HG03565 (cell line): ENCODE results near the gene SLIT3.
"Not testable (repeated sequence)": the region's sequence is repeated elsewhere in the genome, so short reads cannot be mapped to it uniquely, and the experiment has no call there.

Experiments used
- ATAC-seq: cut with Tn5 transposase; IDR thresholded peaks from one replicate; pipeline ENCODE4 v1.9.1; 2021; ENCODE audit warnings: mild to moderate bottlenecking, moderate library complexity; ENCODE audit not compliant: unreplicated experiment

The SLIT3 gene

DNA sequence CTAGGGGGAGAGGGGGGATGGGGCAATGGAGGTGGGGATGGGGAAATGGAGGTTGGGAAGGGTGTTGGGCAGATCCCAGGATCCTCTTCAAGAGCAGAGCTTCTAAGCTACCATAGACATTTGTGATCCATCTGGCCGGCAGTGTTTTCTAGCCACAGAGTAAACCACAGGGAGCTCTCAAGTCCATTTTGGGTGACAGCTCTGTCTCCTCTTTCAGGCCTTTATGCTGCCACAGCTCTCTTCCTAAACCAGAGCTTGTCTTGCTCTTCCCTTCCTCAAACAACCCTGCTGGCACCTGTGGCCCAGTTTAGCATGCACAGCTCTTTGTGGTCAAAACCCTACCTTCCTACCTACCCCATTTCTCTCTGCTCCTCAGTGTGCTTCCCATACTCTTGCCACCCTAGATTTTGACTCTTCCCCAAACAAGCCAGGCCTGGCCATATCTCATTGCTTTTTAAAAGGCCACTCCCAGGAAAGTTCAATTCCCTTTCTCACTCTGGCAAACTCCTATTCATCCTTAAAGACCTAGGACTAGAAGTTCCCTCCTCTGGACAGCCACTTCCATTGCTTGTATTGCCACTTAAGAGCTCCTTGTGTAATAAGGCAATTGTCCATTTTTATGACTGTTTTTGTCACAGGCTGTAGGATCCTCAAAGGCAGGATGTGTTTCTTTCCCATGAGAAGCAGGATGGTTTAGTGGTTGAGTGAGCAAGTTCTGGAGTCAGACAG is 637.5 kb downstream of the SLIT3 start:
- no peak for ATAC-seq

DNA sequence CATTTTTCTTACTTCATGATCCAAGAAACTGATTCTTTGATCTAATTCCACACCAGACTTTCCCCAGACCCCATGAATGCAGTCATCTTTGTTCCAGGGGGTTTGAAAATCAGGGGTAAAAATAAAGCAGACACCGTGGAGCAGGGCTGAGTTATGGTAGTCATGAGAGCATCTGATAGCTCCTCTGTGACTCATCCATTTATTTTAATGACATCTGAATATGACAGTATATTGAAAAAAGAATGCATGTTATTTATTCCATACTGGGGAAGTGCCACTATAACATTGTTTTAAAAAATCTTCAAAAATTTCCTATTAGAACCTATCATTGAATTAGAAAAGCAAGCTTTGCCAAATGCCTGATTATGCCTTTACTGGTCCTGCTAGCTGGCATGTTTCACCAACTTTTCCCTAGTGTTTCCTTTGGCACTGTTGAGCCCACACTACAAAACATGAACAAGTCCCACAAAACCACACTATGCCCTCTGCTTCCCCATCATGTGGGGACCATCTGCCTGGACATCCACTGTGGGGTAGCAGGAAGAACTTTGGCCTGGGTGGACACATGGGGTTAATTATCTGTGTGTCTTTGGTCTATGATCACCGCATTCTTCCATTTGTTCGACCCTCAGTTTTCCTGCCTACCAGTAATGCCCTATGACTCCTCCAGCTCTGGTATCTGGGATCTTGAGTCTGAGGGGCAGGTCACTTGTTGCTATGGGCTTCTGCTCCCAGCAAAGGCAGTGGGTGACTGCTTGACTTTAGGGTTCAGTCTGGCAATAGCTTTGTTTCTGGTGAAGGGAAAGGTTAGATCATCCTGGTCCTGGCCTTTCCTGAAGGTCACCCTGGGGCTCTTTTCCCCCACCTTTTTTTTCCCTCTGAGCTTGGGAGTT is 639.1 kb downstream of the SLIT3 start:
- no peak for ATAC-seq

DNA sequence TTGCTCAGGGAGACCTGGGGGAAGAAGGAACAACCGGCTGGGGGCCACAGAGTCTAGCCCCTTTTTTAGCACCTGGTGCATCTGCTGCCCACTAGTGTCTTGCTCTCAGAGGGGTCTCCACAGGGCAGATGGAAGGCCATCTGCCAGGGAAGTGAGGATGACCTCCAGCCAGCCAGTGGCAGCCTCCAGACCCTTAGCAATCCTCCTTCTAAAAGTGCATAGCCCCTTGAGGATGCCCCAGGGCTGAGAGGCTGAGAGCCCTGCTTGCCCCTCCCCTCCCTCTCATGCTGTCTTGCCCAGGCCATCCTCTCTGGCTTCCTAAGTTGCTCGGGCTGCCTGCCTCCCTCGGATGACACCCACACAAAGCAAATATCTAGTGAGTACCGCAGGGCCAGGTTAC is 640.2 kb downstream of the SLIT3 start:
- no peak for ATAC-seq

DNA sequence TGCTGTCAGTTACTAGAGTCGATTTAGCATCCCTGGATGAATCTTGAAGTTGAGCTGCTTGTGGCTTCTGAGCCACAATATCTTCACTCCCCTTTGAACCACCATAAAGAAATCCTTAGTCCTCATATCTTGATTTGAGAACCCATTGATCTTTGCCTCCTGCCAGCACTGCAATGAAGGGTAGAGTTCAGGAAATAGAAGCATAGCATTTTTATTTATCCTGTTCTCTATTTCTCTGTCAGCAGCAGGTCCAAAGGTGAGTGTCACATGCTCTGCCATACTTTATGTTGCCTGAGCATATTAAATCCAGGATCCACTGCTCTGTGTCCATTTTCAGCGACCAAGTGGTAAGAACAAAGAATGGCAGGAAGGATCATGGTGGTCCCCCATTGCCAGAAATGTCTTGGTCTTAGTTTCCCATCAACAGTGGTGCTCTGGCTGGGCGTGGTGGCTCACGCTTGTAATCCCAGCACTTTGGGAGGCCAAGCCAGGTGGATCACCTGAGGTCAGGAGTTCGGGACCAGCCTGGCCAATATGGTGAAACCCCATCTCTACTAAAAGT is 641.6 kb downstream of the SLIT3 start:
- ATAC-seq = no peak

DNA sequence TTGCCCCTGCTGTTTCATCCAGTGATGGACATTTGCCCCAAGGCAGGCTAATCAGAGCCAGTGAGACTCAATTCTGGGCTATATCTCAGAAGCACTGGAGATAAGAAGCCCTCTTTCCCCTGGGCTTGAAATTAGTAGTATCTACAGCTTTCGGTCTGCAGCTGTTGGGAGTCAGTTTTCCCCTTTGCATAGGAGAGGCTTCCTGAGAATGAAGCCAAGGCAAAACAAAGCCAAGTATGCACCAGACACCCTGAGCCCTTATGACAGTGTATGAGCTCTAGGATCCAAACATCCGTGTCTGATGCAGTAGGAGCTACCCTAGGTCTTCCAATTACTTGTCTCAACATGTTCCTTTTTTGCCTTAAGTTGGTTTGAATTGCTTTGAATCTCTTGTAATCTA is 642.5 kb downstream of the SLIT3 start:
- ATAC-seq = no peak

DNA sequence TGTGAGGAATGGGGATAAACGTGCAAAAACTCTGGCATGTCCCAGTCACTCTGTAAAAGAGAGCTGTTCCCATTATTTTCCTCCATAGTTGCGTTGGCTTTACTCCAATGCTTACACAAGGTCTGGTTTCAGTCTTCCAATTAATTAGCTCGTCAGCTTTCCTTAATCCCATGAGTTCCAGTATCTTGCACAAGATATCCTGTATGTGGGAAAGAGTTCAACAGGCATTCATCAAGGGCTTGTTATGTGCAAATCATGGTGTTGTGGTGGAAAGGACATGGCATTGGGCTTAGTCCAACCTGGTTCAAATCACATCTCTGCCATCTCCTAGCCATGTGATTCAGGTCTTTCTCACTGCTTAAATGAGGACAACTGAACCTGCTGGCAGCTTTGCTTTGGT is 644.3 kb downstream of the SLIT3 start:
- no peak for ATAC-seq

DNA sequence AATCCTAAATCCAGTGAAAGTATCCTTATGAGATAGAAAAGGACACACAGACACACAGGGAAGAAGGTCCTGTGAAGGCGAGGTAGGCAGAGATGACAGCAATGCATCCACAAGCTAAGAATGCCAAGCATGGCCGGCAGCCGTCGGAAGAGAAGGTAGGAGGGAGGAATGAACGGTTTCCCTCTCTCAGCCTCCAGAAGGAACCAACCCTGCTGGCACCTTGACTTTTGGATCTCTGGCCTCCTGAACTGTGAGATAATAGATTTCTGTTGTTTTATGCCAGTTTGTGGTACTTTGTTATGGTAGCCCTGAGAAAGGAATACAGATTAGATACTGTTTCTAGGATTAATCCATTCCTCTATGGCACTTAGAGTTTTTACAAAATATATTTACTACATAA is 645.6 kb downstream of the SLIT3 start:
- no peak for ATAC-seq

DNA sequence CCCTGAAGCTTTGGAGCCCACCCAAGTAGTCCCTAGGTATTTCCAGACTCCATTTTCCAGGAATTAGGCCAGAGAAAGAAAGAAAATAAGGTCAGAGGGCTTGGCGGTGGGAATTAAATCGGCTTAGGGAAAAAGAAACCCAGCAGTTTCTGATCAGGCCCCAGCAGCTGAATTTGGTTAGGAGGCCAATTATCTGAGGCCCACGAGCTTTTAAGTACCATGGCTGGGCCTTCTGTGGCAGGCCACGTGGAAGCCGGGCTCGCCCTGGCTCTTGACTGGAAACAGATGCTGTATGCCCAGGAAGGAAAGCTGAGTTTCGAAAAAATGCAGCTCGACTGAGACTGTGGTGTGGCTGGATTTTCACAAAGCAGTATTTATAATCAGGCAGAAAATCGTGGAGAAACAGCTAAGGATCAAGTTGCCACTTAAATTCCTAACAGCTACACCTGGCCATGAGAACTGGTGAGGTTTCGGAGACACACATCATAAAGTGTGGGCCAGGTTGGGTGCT is 646.7 kb downstream of the SLIT3 start:
- no peak for ATAC-seq

DNA sequence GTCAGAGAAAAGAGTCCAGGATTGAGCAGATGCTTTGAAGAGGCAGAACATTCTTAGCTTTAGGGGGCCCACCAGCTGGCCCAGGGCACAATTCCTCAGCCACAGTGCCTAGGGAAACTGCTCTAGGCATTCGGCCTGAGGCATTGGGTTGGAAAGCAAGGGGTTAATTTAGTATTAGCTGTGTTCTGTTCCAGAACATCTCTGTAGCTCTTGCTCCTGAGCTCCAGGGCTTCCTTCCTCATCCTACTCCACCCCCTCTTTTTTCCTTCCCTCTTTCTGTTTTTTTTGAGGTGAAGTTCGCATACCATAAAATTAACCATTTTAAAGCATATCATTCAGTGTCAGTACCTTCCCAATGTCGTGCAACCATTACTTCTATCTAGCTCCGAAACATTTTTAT is 647.3 kb downstream of the SLIT3 start:
- ATAC-seq = no peak

DNA sequence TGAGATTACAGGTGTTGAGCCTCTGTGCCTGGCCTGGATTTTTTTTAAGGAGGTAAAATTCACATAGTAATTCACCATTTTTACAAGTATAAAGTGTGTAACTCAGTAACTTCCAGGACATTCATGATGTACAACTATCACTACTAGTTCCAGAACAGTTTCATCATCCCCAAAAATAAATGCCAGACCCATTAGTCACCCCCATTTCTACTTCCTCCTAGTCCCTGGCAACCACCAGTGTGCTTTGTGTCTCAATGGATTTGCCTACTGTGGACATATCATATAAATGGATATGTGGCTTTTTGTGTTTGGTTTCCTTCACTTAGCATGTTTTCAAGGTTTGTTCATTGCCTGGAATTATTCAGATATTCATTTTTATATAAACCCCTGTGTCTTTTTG is 649.3 kb downstream of the SLIT3 start:
- no peak for ATAC-seq

DNA sequence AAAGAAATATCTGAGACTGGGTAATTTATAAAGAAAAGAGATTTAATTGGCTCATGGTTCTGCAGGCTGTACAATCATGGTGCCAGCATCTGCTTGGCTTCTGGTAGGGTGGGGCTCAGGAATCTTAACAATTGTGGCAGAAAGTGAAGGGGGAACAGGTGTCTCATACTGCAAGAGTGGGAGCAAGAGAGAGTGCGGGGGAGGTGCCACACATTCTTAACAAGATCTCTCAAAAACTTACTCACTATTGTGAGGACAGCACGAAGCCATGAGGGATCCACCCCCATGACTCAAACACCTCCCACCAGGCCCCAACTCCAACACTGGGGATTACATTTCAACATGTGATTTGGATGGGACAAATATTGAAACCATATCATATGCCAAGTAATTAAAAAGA is 651.6 kb downstream of the SLIT3 start:
- no peak for ATAC-seq

DNA sequence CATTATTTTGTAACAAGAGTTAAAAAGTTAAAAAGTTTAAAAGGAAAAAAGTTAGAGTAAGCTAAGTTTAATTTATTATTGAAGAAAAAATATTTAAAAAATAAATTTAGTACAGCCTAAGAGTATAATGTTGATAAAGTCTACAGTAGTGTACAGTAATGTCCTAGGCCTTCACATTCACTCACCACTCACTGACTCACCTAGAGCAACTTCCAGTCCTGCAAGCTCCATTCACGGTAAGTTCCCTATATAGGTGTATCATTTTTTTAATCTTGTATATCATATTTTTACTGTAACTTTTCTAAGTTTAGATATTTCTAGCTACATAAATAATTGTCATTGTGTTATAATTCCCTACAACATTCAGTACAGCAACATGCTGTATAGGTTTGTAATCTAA is 652.4 kb downstream of the SLIT3 start:
- no peak for ATAC-seq

DNA sequence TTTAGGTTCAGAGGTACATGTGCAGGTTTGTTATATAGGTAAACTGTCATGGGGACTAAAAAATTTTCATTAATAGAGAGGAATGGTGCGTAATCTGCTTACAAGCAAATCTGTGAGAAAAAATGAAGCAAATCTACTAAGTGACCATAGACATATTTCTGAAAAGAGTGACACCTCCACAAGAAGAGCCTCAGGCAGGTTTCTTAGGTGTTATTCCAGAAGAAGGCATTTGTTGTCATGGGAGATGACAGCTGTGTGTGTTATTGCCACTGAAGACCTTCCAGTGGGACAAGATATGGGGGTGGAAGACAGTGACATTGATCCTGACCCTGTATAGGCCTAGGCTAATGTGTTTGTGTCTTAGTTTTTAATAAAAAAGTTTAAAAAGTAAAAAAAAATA is 652.9 kb downstream of the SLIT3 start:
- ATAC-seq = no peak

DNA sequence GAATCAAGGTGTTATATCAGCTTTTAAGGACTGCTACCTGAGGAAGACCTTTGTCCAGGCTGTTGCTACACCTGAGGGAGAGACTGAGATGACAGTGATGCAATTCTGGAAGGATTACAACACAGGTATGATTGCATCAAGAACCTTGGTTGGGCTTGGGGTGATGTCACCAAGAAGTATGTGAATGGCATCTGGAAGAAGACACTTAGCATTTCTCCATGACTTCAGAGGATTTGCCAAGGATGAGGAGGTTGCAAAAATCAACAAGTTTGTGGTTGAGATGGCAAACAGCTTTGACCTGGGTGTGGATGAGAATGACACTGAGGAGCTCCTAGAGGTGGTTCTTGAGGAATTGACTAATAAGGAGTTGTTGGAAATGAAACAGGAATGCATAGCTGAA is 653.9 kb downstream of the SLIT3 start:
- ATAC-seq = no peak

DNA sequence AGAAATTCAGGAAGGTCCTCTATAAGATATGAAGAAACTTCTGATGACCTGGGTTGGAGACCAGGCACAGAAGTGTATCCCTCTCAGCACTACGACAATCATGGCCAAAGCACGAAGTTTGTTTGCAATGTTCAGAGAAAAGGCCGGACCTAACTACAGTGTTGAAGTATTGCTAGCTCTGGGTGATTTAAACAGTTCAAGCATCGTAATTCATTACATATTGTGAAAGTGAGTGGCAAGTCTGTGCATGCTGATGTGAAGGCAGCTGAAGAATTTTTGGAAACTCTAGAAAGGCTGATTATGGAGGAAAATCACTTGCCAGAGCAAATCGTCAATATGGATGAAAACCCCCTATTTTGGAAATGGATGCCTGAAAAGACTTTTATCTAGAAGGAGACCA is 654.6 kb downstream of the SLIT3 start:
- ATAC-seq = no peak

DNA sequence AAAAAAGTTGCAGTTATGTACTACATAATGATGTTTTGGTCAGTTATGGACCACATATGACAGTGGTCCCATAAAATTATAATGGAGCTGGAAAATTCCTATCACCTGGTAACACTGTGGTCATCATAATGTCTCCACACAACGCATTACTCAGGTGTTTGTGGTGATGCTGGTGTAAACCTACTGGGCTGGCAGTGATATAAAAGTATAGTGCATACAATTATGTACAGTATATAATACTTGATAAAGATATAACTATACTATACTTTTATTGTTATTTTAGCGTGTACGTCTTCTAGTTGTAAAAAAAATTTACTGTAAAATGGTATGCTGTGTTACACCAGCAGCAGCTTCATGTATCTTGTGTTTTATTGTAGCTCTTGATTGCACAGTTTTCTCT is 655.7 kb downstream of the SLIT3 start:
- ATAC-seq = no peak

DNA sequence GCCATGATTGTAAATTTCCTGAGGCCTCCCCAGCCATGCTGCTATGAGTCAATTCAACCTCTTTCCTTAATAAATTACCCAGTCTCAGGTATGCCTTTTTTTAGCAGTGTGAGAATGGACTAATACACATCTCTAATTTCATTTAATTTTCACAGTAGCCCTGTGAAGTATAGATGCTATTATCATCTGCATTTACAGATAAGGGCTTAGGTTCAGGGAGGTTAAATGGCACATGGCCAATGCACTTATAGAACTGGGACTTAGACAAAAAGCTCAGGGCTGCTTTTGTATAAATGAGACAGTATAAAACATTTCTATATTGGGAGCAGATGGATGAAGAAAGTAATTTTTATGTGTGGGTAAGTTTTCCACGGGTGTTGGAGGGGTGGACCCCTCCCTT is 658.9 kb downstream of the SLIT3 start:
- no peak for ATAC-seq

DNA sequence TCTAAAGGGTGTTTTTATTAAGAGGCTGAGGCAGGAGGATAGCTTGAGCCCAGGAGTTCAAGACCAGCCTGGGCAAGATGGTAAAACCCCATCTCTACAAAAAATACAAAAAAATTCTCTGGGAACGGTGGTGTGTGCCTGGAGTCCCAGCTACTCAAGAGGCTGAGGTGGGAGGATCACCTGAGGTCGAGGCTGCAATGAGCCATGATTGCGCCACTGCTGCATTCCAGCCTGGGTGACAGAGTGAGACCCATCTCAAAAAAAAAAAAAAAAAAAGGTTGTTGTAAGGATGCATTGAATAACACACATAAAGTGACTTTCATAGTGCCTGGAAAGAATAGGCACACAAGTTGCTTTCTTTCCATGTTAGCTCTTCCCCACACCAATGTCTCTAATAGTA is 662.1 kb downstream of the SLIT3 start:
- not testable (repeated sequence) for ATAC-seq

DNA sequence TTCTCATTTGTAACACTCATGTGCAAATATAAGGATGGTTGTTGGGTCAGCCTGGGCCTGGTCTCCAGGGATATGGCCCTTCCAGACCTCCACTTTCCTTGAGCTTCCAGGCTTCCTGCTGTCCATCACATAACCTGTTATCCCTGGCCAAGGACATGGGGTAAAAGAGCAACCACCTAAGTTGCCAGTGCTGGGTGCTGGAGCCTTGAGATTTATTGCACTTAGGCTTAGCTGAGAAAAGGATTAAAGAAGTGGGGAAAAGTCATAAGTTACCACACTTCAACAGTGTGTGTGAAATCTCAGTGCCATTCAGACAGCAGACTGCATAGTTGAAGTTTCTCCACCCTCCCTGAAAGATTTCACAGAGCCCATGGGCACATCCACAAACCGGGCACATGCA is 663.1 kb downstream of the SLIT3 start:
- ATAC-seq = no peak

DNA sequence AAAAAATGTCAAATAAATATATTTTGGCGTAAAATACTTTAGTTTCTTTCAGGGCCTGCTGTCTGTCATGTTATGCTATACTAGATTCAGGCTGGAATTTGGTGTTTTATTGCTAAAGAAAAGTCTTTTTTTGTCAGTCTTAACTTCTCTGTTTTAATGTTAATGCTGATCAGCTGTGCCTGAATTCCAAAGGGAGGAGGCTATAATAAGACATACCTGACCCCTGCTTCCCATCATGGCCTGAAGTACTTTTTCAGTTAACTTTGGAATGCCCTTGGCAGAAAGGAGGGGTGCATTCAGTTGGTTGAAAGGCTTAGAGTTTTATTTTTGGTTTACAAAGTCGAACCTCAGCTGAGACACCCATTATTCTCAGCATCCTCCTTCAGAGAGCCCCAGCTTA is 663.7 kb downstream of the SLIT3 start:
- ATAC-seq = no peak

DNA sequence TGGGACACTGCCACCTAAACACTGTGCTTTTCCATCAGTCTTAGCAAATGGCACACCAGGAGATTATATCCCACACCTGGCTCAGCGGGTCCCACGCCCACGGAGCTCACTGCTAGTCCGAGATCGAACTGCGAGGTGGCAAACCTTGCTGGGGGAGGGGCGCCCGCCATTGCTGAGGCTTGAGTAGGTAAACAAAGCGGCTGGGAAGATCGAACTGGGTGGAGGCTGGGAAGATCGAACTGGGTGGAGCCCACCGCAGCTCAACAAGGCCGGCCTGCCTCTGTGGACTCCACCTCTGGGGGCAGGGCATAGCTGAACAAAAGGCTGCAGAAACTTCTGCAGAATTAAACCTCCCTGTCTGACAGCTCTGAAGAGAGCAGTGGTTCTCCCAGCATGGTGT is 670.0 kb downstream of the SLIT3 start:
- ATAC-seq = not testable (repeated sequence)

DNA sequence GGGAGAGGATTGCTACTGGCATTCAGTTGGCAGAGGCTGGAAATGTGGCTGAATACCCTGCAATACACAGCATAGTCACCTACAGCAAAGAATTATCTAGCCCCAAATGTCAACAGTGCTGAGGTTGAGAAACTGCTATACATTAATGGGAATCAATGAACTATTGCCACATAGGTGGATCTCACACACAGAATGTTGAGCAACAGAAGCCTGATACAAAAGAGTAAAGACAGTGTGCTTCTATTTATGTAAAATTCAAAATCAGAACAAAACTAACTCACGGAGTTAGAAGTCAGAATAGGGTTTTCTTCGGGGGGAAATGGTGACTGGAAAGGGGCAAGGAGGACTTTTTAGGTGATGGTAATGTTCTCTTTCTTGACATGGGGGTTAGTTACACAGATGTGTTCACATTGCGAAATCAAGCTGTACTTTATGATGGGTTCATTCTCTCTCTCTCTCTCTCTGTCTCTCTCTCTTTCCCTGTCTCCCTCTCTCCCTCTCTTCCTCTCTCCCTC is 676.0 kb downstream of the SLIT3 start:
- no peak for ATAC-seq
